ENCODE measurements around the gene SLC9A9. TPM values are rescaled to one million over a fixed set of nuclear protein-coding genes. Genes with fewer than 3 reads are reported as not detected.
A peak's percentile ranks its signal among the peaks of the same experiment; 100 is the strongest.

Gene SLC9A9
- total RNA-seq, 1 experiment from 2014 or later: 2.2 TPM

DNA sequence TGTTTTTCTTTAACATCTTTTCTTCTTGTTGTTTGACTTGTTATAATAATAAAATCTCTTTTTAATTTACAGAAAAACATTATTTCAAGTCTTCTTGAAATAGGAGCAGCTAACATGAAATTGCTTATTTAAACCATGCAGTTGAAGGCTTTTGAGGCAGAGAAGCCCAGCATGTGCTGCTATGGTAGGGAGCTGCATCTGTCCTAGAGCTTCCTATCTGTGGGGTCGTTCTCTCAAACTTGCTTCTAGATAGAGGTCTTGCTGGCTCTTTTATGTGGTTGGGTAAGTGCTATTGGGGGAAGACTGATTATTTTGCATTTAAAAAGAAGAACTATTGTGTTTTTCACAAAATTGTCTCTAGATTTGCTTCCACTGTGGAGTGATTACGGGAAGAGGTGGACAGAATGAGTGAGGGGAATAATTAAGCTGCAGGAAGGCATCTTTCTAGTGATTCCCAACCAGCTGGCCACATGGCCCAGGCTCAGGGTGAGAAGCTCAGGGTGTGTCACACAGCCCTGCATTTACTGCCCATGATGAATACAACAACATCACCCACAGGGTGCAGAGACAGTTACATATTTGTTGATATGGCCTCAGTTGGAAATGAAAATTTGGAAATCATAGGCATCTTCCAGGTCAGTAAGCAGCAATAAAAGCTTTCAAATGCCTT lies 630.0 kb downstream of the SLC9A9 start:
- Histone ChIP-seq H3K4me2 (ENCODE audit: low read depth, low read length, poor library complexity, severe bottlenecking) (peak overlapping the region; percentile 30), H3K27ac (ENCODE audit: low read length) (peak overlapping the region; percentile 42), H2AFZ (ENCODE audit: low read length) (0 out of 2 replicates have a peak overlapping the region, but pooled peaks have one; percentile 59), H3K4me3 (ENCODE audit: low read length) (0 out of 2 replicates have a peak overlapping the region, but pooled peaks have one; percentile 26), H3K9ac (ENCODE audit: low read length) (peak overlapping the region; percentile 23; the same call in 1 of the 2 replicates), H3K79me2 (ENCODE audit: low read length) (no peaks in the 10 kb centered on the region), H3K4me1 (ENCODE audit: low read length) (peaks cover 68% of the 10 kb centered on the region), H3K27me3 (ENCODE audit: low read length) (no peaks in the 10 kb centered on the region), H3K36me3 (ENCODE audit: insufficient read depth, low read length) (no peaks in the 10 kb centered on the region; the same call in 1 of the 2 replicates), H3K9me3 (ENCODE audit: low read length) (no peaks in the 10 kb centered on the region), H3K9me2 (replicated peaks; ENCODE audit: insufficient read depth, low read length) (no peaks in the 10 kb centered on the region), H4K20me1 (ENCODE audit: insufficient read depth, low read depth, low read length) (no peaks in the 10 kb centered on the region)
- no peak for DNase-seq

DNA sequence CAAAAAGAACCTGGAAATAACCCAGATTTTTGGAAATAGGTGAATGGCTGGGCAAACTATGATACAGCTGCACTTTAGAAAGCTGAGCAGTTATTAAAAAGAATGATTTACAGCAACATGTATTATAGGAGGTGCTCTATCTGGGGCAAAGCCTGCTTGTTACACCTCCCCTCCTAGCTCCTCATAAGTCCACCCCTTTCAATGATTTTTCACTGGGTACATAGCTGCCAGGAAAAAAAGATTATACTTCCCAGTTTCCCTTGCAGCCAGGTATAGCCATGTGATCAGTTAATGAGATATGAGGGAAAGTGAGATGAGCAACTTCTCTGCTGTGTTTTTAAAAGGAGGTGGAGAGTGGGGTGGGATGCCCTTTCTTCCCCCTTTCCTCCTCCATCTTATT lies 631.0 kb downstream of the SLC9A9 start:
- Histone ChIP-seq H3K9me3 (ENCODE audit: low read length) (no peaks in the 10 kb centered on the region), H3K36me3 (ENCODE audit: insufficient read depth, low read length) (no peaks in the 10 kb centered on the region; the same call in 1 of the 2 replicates), H2AFZ (ENCODE audit: low read length) (no peak overlapping the region), H3K9ac (ENCODE audit: low read length) (no peak overlapping the region), H3K9me2 (replicated peaks; ENCODE audit: insufficient read depth, low read length) (no peaks in the 10 kb centered on the region), H3K4me2 (ENCODE audit: low read depth, low read length, poor library complexity, severe bottlenecking) (no peak overlapping the region), H3K4me1 (ENCODE audit: low read length) (peaks cover 60% of the 10 kb centered on the region), H3K27ac (ENCODE audit: low read length) (no peak overlapping the region), H3K4me3 (ENCODE audit: low read length) (no peak overlapping the region), H3K27me3 (ENCODE audit: low read length) (no peaks in the 10 kb centered on the region), H3K79me2 (ENCODE audit: low read length) (no peaks in the 10 kb centered on the region), H4K20me1 (ENCODE audit: insufficient read depth, low read depth, low read length) (no peaks in the 10 kb centered on the region)
- DNase-seq: no peak

DNA sequence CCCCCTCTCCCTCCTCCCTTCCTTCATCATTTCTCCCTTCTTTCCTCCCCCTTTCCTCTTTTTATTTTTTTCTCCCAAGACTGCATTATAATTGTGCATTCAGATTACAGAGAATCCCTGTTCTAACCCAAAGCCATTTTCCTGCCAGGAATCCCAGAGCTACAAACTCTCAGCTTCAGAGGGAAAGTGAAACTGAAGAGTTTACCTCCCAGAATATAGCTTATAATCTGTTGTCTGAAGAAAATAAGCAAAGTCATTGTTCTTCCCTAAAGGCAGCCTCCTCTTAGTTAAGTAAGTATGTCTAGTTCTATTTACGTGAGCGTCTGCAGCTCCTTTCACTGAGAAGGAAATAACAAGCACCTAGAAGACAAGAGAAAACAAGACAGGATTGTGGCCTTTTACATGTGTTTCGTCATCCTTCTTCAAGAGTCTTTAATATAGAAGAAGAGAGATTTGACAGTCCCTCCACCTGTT lies 631.5 kb downstream of the SLC9A9 start:
- no peak overlapping the region for H3K27ac ChIP-seq (ENCODE audit: low read length)
- no peak overlapping the region for H3K4me2 ChIP-seq (ENCODE audit: low read depth, low read length, poor library complexity, severe bottlenecking)
- no peak overlapping the region for H3K9ac ChIP-seq (ENCODE audit: low read length)
- H3K4me1 ChIP-seq (ENCODE audit: low read length): peaks cover 55% of the 10 kb centered on the region
- no peaks in the 10 kb centered on the region for H3K9me3 ChIP-seq (ENCODE audit: low read length)
- no peak for DNase-seq
- no peak overlapping the region for H2AFZ ChIP-seq (ENCODE audit: low read length)
- H3K27me3 ChIP-seq (ENCODE audit: low read length): no peaks in the 10 kb centered on the region
- no peaks in the 10 kb centered on the region for H3K79me2 ChIP-seq (ENCODE audit: low read length)
- H3K4me3 ChIP-seq (ENCODE audit: low read length): no peak overlapping the region
- H3K9me2 ChIP-seq (replicated peaks; ENCODE audit: insufficient read depth, low read length): no peaks in the 10 kb centered on the region
- H4K20me1 ChIP-seq (ENCODE audit: insufficient read depth, low read depth, low read length): no peaks in the 10 kb centered on the region
- no peaks in the 10 kb centered on the region; the same call in 1 of the 2 replicates for H3K36me3 ChIP-seq (ENCODE audit: insufficient read depth, low read length)

Other genes starting within 250 kb of the SLC9A9 start
- gene DIPK2A, start 123.4 kb upstream of the SLC9A9 start, total RNA-seq (2014; rRNA removed; shearing (Covaris generic); ENCODE audit: low replicate concordance): 41.9 and 51.6 TPM in 2 replicates